ENCODE measurements around the gene NFKB2. TPM values are rescaled to one million over a fixed set of nuclear protein-coding genes. Genes with fewer than 3 reads are reported as not detected.

NFKB2 gene
- total and polyA plus RNA-seq, 2 of the 8 experiments (the other 6 are each of a cell fraction or from before 2014, with no cell fraction given), result 20.4 to 31.4 TPM

- no peaks in the 10 kb centered on the region for H3K27me3 ChIP-seq (replicated peaks in 1 of 4; ENCODE audit: control insufficient read depth in 3 of 4, extremely low read depth in 1 of 4, insufficient read depth in 3 of 4, low read length in 3 of 4)
- H3K4me2 ChIP-seq (ENCODE audit: insufficient read depth in 1 of 2, low read depth in 2 of 2, low read length in 2 of 2), result no peak overlapping the region
- no peak overlapping the region for H2BK5ac ChIP-seq (ENCODE audit: low read depth, low read length)
- no peak overlapping the region for H3K9ac ChIP-seq (replicated peaks in 1 of 4; ENCODE audit: extremely low read depth in 1 of 4, low read depth in 3 of 4, low read length in 3 of 4)
- CTCF ChIA-PET (ENCODE audit: partially characterized antibody), result interaction anchor here (1.6 to 17.7 kb wide), 6 partner anchors 13 to 212 kb away, joined by 3 to 357 read pairs (median 55); partner anchors contain the start of gene NFKB2
- H3K4ac ChIP-seq (replicated peaks; ENCODE audit: insufficient read length, low read depth, low read length), result no peak overlapping the region
- no peak overlapping the region for H2BK20ac ChIP-seq (ENCODE audit: low read length)
- H2BK12ac ChIP-seq (ENCODE audit: low read depth, low read length), result no peak overlapping the region
- H3K27ac ChIP-seq (ENCODE audit: low read depth, low read length), result no peak overlapping the region
- H3K4me1 ChIP-seq (replicated peaks in 1 of 4; ENCODE audit: control insufficient read depth in 3 of 4, insufficient read depth in 4 of 4, low read length in 3 of 4), result no peaks in the 10 kb centered on the region
- FAIRE-seq (no peak), DNase-seq (ENCODE audit: low read depth in 1 of 2, low spot score in 2 of 2) (no peak)
- peaks cover 2 to 46% (median 34%) of the 10 kb centered on the region in 4 experiments; a peak in 7 of 8 replicates for H3K36me3 ChIP-seq (ENCODE audit: control insufficient read depth in 2 of 4, insufficient read depth in 4 of 4, low read length in 3 of 4)
- no peak overlapping the region for H4K5ac ChIP-seq (ENCODE audit: insufficient read length, low read depth, low read length)
- no peak overlapping the region for H3K14ac ChIP-seq (ENCODE audit: insufficient read length)
- no peak overlapping the region for H2AK5ac ChIP-seq (ENCODE audit: low read depth, low read length)
- H3K56ac ChIP-seq (replicated peaks; ENCODE audit: insufficient read length, low read depth, low read length), result no peak overlapping the region
- POLR2A ChIA-PET (ENCODE audit: partially characterized antibody), result no interaction called here
- H3K79me1 ChIP-seq (ENCODE audit: low read depth, low read length), result no peaks in the 10 kb centered on the region
- no peak overlapping the region for H2AFZ ChIP-seq (ENCODE audit: low read length)
- H3K18ac ChIP-seq (ENCODE audit: extremely low read depth, low read length), result no peak overlapping the region
- no peak overlapping the region for H2BK120ac ChIP-seq (replicated peaks; ENCODE audit: low read depth, low read length)
- no peaks in the 10 kb centered on the region for H4K20me1 ChIP-seq (replicated peaks in 1 of 2; ENCODE audit: control insufficient read depth in 1 of 2, insufficient read depth in 2 of 2, low read length in 2 of 2)
- no peak overlapping the region for H3K4me3 ChIP-seq (ENCODE audit: extremely low read depth in 1 of 4, insufficient read depth in 2 of 4, low read depth in 3 of 4, low read length in 4 of 4)
- no peaks in the 10 kb centered on the region for H3K79me2 ChIP-seq (ENCODE audit: control insufficient read depth in 1 of 2, insufficient read depth in 2 of 2, low read length in 2 of 2)
- no peak overlapping the region for H2BK15ac ChIP-seq (ENCODE audit: low read length)
- H3K23me2 ChIP-seq (ENCODE audit: low read depth, low read length), result no peaks in the 10 kb centered on the region; the same call in 1 of the 2 replicates
- no peak overlapping the region for H4K91ac ChIP-seq (replicated peaks; ENCODE audit: insufficient read length, low read length)
- H3K23ac ChIP-seq (ENCODE audit: insufficient read length), result no peak overlapping the region
- 100% methylated on average over 2 of the region's 2 CpGs; no CpG with 5 or more reads in 1 of the 2 experiments for WGBS, 2 experiments (ENCODE audit: extremely low coverage in 1 of 2, insufficient coverage in 1 of 2, insufficient read length in 1 of 2, insufficient replicate concordance in 2 of 2, low coverage in 1 of 2, low lambda C conversion rate in 2 of 2, missing lambda C conversion rate in 1 of 2)
- no peak overlapping the region for H4K8ac ChIP-seq (ENCODE audit: extremely low read depth, insufficient read depth, low read length)
- no peaks in the 10 kb centered on the region for H3K9me3 ChIP-seq (ENCODE audit: insufficient read depth in 2 of 2, low read depth in 1 of 2, low read length in 1 of 2)
- no peak for TF ChIP-seq BCL11A (IDR thresholded peaks at IDR 0.05; ENCODE audit: low read depth in 2 of 2, low read length in 2 of 2)
- TF ChIP-seq KDM5A (IDR thresholded peaks at IDR 0.05; ENCODE audit: low read length), result no peak
- no peak for TF ChIP-seq BRCA1 (IDR thresholded peaks at IDR 0.05; ENCODE audit: low read depth, low read length)
- no peak for TF ChIP-seq MAFK (IDR thresholded peaks at IDR 0.05; ENCODE audit: low read depth, low read length)
- no peak for TF ChIP-seq SAP30 (IDR thresholded peaks at IDR 0.05; ENCODE audit: insufficient read depth, insufficient replicate concordance, low read length)
- no peak for TF ChIP-seq ASH2L (IDR thresholded peaks at IDR 0.05; ENCODE audit: low read length)
Observed at GRCh38 chr10:102371295-102371694, 24.2 kb upstream of the NFKB2 start.
